ENCODE results near the gene SLC7A6.

The SLC7A6 gene

GRCh38 chr16:68298907-68299561 is 34.7 kb downstream of the SLC7A6 start:
- in situ Hi-C loops (cut with HindIII; ENCODE audit: low sequenced_read_pairs): no loop called here

- in situ Hi-C loops (cut with HindIII; ENCODE audit: low sequenced_read_pairs): no loop called here
Measured at GRCh38 chr16:68299571-68300453, 35.5 kb downstream of the SLC7A6 start.

- in situ Hi-C loops (cut with HindIII; ENCODE audit: low sequenced_read_pairs): no loop called here
Measured at GRCh38 chr16:68300734-68301459, 36.6 kb downstream of the SLC7A6 start.

- in situ Hi-C loops (cut with HindIII; ENCODE audit: low sequenced_read_pairs): no loop called here
Measured at GRCh38 chr16:68306633-68307032, 42.3 kb downstream of the SLC7A6 start.

GRCh38 chr16:68309799-68310198 is 45.5 kb downstream of the SLC7A6 start:
- in situ Hi-C loops (cut with HindIII; ENCODE audit: low sequenced_read_pairs): no loop called here

GRCh38 chr16:68310437-68310773 is 46.1 kb downstream of the SLC7A6 start:
- in situ Hi-C loops (cut with HindIII; ENCODE audit: low sequenced_read_pairs): no loop called here

GRCh38 chr16:68310774-68311511 is 46.6 kb downstream of the SLC7A6 start, which contains the start of the genes PRMT7 and SLC7A6OS:
TSS of gene PRMT7 (plus strand) at chr16:68311019. CDS start at chr16:68315980, 4,961 bp downstream.
TSS of gene SLC7A6OS (minus strand) at chr16:68310946. CDS start at chr16:68310926, 20 bp downstream.
- in situ Hi-C loops (cut with HindIII; ENCODE audit: low sequenced_read_pairs): no loop called here

- in situ Hi-C loops (cut with HindIII; ENCODE audit: low sequenced_read_pairs): no loop called here
Measured at GRCh38 chr16:68313116-68313515, 48.8 kb downstream of the SLC7A6 start.

- in situ Hi-C loops (cut with HindIII; ENCODE audit: low sequenced_read_pairs): no loop called here
Measured at GRCh38 chr16:68319185-68319908, 55.0 kb downstream of the SLC7A6 start.

GRCh38 chr16:68324336-68324735 is 60.0 kb downstream of the SLC7A6 start:
- in situ Hi-C loops (cut with HindIII; ENCODE audit: low sequenced_read_pairs): no loop called here

- in situ Hi-C loops (cut with HindIII; ENCODE audit: low sequenced_read_pairs): no loop called here
Measured at GRCh38 chr16:68324780-68325357, 60.5 kb downstream of the SLC7A6 start.

- in situ Hi-C loops (cut with HindIII; ENCODE audit: low sequenced_read_pairs): no loop called here
Measured at GRCh38 chr16:68328151-68328859, 64.0 kb downstream of the SLC7A6 start.

- in situ Hi-C loops (cut with HindIII; ENCODE audit: low sequenced_read_pairs): no loop called here
Measured at GRCh38 chr16:68328860-68329390, 64.6 kb downstream of the SLC7A6 start.

- in situ Hi-C loops (cut with HindIII; ENCODE audit: low sequenced_read_pairs): loop anchor here (5.0 kb wide), 1 partner anchor 85 kb away; the partner anchor contains the start of gene PLA2G15
Measured at GRCh38 chr16:68331879-68332410, 67.6 kb downstream of the SLC7A6 start.

- in situ Hi-C loops (cut with HindIII; ENCODE audit: low sequenced_read_pairs): loop anchor here (5.0 kb wide), 1 partner anchor 85 kb away; the partner anchor contains the start of gene PLA2G15
Measured at GRCh38 chr16:68332411-68333121, 68.2 kb downstream of the SLC7A6 start.

- in situ Hi-C loops (cut with HindIII; ENCODE audit: low sequenced_read_pairs): no loop called here
Measured at GRCh38 chr16:68335175-68335574, 70.8 kb downstream of the SLC7A6 start.

GRCh38 chr16:68338326-68339119 is 74.2 kb downstream of the SLC7A6 start:
- in situ Hi-C loops (cut with HindIII; ENCODE audit: low sequenced_read_pairs): no loop called here
